Aorta (tissue), 5 donors: Measurements from ENCODE around the gene LILRA5. TPM values are rescaled to one million over a fixed set of nuclear protein-coding genes. Genes with fewer than 3 reads are reported as not detected.
"Not testable (repeated sequence)": the region's sequence is repeated elsewhere in the genome, so short reads cannot be mapped to it uniquely, and the experiment has no call there.

Source experiments
- ATAC-seq: fragments of 200-7000 bp; cut with Tn5 transposase; one replicate; pipeline ENCODE4 v1.9.1; 2022; ENCODE audit warnings: moderate library complexity; ENCODE audit not compliant: low FRiP score
- DNase-seq, 2 donors: peaks; one replicate each; pipeline ENCODE4 v3.0.0-alpha.2; 2020
- H3K27ac ChIP-seq, 2 donors: one replicate each; pipeline ENCODE4 v1.5.1; 2013; ENCODE audit warnings: low read length in 2 of 2, mild to moderate bottlenecking in 2 of 2, moderate library complexity in 2 of 2, control low read depth in 1 of 2, inconsistent platforms in 1 of 2, low read depth in 1 of 2
- H3K27me3 ChIP-seq, 2 donors: one replicate each; pipeline ENCODE4 v1.6.1; 2013; ENCODE audit warnings: control low read depth in 1 of 2, low read length in 1 of 2, mild to moderate bottlenecking in 1 of 2, moderate library complexity in 1 of 2; ENCODE audit not compliant: insufficient read depth in 2 of 2, control insufficient read depth in 1 of 2
- H3K36me3 ChIP-seq, 2 donors: one replicate each; pipeline ENCODE4 v1.6.1; 2013; ENCODE audit warnings: control low read depth in 1 of 2, low read length in 1 of 2, mild to moderate bottlenecking in 1 of 2; ENCODE audit not compliant: insufficient read depth in 2 of 2, control insufficient read depth in 1 of 2
- H3K4me1 ChIP-seq, 2 donors: one replicate each; pipeline ENCODE4 v1.6.1; 2013; ENCODE audit warnings: low read length in 2 of 2, control low read depth in 1 of 2, mild to moderate bottlenecking in 1 of 2, moderate library complexity in 1 of 2; ENCODE audit not compliant: insufficient read depth in 2 of 2, control insufficient read depth in 1 of 2
- H3K4me3 ChIP-seq, 2 donors: one replicate each; pipeline ENCODE4 v1.5.1; 2013; ENCODE audit warnings: low read length in 2 of 2, control low read depth in 1 of 2, mild to moderate bottlenecking in 1 of 2
- H3K9me3 ChIP-seq: one replicate; pipeline ENCODE4 v1.6.1; 2013; ENCODE audit warnings: mild to moderate bottlenecking, low read length; ENCODE audit not compliant: control insufficient read depth
- WGBS, 2 donors: extraction: QIAGEN DNeasy Blood & Tissue Kit; methylation state at CpG; one replicate each; pipeline ENCODE4 v1.1.7; 2013; 5-methylcytosine and 5-hydroxymethylcytosine counted together
- intact Hi-C, 2 donors: fragments of 100-400 bp; cut with DNase I; formaldehyde crosslinking; loops; one replicate each; pipeline versions ENCODE4 v1.14.2 to v1.15.0; 2022
- long read RNA-seq, 2 donors: library from polyadenylated mRNA; unstranded; transcript quantifications; one replicate each; pipeline ENCODE4 v2.0.0, GENCODE V29; 2020 to 2021
- polyA plus RNA-seq, 2 donors: library from polyadenylated mRNA; stranded (reverse); fragments of 200-250 nt; gene quantifications; one replicate each; pipeline ENCODE4 v1.2.3, GENCODE V29; 2013
- total RNA-seq, 2 donors: library from RNA; stranded (reverse); fragmentation: NEBNext Ultra II Directional; extraction: Animal tissue kit (Norgen Biotek cat#: 25700); gene quantifications; one replicate each; pipeline ENCODE4 v1.2.1, GENCODE V29; 2021
- donor health status: healthy with polysubstance abuse.
- donor health status: Bipolar disorder and iron deficiency.
- donor health status: DM: no; HTN: no; CAD: no.
- donor health status: DM: no; HTN: no; CAD: no.
- donor health status: DM: yes; HTN: yes; CAD: no.

The LILRA5 gene
- total RNA-seq (10 to 100 TPM in 1 of 2 donors, 1 to 10 TPM in 1; 5.5 to 10.8 TPM), polyA plus RNA-seq (1 to 10 TPM; 1.7 to 3.5 TPM)
- long read RNA-seq, donor 1, transcript LILRA5-201 (7 exons, 1,363 nt) = major isoform, 23 of 24 reads
- long read RNA-seq, donor 1, partial matches to known transcripts = 1 of 24 reads
- long read RNA-seq, donor 1, other reads (novel, unspliced or antisense) = 0 of 24 reads
- long read RNA-seq, donor 2, partial matches to known transcripts = 1 of 3 reads
- long read RNA-seq, donor 2, other reads (novel, unspliced or antisense) = 1 of 3 reads

GRCh38 chr19:54312436-54313377, at the start of gene LILRA5:
LILRA5 (minus strand) TSS chr19:54313166; CDS start chr19:54313019, 147 bp downstream.
- H3K9me3 ChIP-seq = no peaks in the 10 kb centered on the region
- intact Hi-C loops = no loop called here
- H3K27ac ChIP-seq = no peak within 1 kb of the TSS
- no peak within 1 kb of the TSS for H3K4me3 ChIP-seq
- no peaks in the 10 kb centered on the region for H3K4me1 ChIP-seq
- ATAC-seq (peak; percentile 46), DNase-seq (peak in 1 of 2 donors; percentile 70)
- H3K27me3 ChIP-seq = no peaks in the 10 kb centered on the region
- H3K36me3 ChIP-seq = no peaks in the 10 kb centered on the region
- WGBS, 2 donors = 54 to 60% methylated on average over 13 of the region's 13 CpGs

DNA sequence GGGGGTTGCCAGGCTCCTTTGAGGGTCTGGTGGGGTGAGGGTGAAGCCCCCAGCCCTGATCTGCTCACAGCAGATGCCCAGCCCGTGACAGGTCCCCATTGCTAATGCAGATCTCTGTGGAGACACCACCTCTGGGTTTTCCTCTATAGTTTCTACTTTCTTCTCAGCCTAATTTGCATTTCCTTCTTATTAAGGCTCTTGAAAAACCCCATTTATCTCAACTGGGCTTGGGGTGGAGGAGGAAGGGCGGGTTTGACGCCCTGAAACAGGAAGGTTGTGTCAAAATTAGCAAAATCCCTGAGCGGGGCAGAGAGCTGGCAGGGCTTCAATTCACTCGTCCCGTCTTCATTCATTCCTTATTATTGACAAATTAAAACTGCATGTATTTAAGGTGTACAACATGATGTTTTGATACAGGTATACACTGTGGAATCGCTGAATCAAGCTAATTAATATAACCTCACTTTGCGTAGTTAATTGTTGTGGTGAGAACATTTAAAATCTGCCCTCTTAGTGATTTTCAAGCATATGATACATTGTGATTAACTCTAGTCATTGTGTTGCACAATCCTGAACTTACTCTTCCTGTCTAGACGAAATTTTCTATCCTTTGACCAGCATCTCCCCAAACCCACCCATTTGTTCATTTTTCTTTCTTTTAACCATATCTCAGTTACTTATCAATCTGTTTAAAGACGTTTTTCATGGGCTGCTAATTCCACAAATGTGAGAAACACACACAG, 48.9 kb upstream of the LILRA5 start:
- H3K27me3 ChIP-seq, H3K36me3 ChIP-seq, H3K4me1 ChIP-seq, intact Hi-C loops, H3K9me3 ChIP-seq, H3K4me3 ChIP-seq, ATAC-seq, H3K27ac ChIP-seq, DNase-seq: not testable (repeated sequence)
- WGBS, 2 donors = 54 to 63% methylated on average over 5 to 7 of the region's 10 CpGs

- H3K27me3 ChIP-seq, H3K4me1 ChIP-seq, DNase-seq, H3K27ac ChIP-seq, H3K9me3 ChIP-seq, H3K4me3 ChIP-seq, H3K36me3 ChIP-seq, intact Hi-C loops: not testable (repeated sequence)
- ATAC-seq = peak; percentile 59
- 18 to 29% methylated on average over 13 to 16 of the region's 21 CpGs for WGBS, 2 donors
These were observed 46.3 kb upstream of the LILRA5 start for GRCh38 chr19:54359149-54359820.

GRCh38 chr19:54357381-54357780, 44.4 kb upstream of the LILRA5 start:
- intact Hi-C loops = no loop called here
- DNase-seq (no peak), ATAC-seq (no peak)
- Histone ChIP-seq H3K36me3 (no peaks in the 10 kb centered on the region), H3K9me3 (no peaks in the 10 kb centered on the region), H3K4me3 (no peak overlapping the region), H3K27me3 (no peaks in the 10 kb centered on the region), H3K4me1 (no peaks in the 10 kb centered on the region), H3K27ac (no peak overlapping the region)
- 80 to 85% methylated on average over 16 of the region's 16 CpGs for WGBS, 2 donors

GRCh38 chr19:54356444-54357056, 43.6 kb upstream of the LILRA5 start:
- 69 to 70% methylated on average over 12 of the region's 12 CpGs for WGBS, 2 donors
- DNase-seq (no peak), ATAC-seq (no peak)
- Histone ChIP-seq H3K4me1 (no peaks in the 10 kb centered on the region), H3K36me3 (no peaks in the 10 kb centered on the region), H3K9me3 (no peaks in the 10 kb centered on the region), H3K27me3 (no peaks in the 10 kb centered on the region), H3K4me3 (no peak overlapping the region), H3K27ac (no peak overlapping the region)
- intact Hi-C loops = no loop called here

GRCh38 chr19:54355675-54356074, 42.7 kb upstream of the LILRA5 start:
- no peak overlapping the region for H3K4me3 ChIP-seq
- H3K27me3 ChIP-seq = no peaks in the 10 kb centered on the region
- WGBS, 2 donors = 76 to 79% methylated on average over 14 of the region's 14 CpGs
- intact Hi-C loops = no loop called here
- H3K27ac ChIP-seq = no peak overlapping the region
- H3K36me3 ChIP-seq = no peaks in the 10 kb centered on the region
- DNase-seq = no peak
- no peak for ATAC-seq
- H3K4me1 ChIP-seq = no peaks in the 10 kb centered on the region
- H3K9me3 ChIP-seq = no peaks in the 10 kb centered on the region

GRCh38 chr19:54354761-54355160, 41.8 kb upstream of the LILRA5 start:
- ATAC-seq = no peak

DNA sequence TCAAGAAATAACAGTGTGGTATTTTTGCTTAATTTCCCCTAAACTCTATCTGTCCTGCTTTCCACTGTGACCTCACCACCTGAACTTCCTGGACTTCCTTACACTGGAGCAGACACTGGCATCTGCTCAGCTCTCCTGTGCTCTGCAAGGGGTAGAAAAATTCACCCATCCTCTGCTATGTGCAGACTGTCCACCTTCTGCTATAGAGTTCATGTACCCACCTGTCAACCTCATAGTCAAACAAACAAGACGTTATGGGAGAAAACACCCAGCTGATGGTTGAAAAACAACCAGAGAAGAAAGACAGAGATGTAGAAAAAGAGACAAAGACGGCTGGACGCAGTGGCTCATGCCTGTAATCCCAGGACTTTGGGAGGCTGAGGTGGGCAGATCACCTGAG, 39.6 kb upstream of the LILRA5 start:
- no peak for ATAC-seq
- DNase-seq = no peak
- Histone ChIP-seq H3K4me1 (no peaks in the 10 kb centered on the region), H3K27me3 (no peaks in the 10 kb centered on the region), H3K27ac (no peak overlapping the region), H3K4me3 (no peak overlapping the region), H3K9me3 (no peaks in the 10 kb centered on the region), H3K36me3 (no peaks in the 10 kb centered on the region)
- WGBS, 2 donors = 58 to 70% methylated on average over 3 of the region's 3 CpGs
- intact Hi-C loops = no loop called here

More at GRCh38 chr19:54354761-54355160, 41.8 kb upstream of the LILRA5 start:
- Histone ChIP-seq H3K27me3 (no peaks in the 10 kb centered on the region), H3K4me1 (no peaks in the 10 kb centered on the region), H3K4me3 (no peak overlapping the region), H3K27ac (no peak overlapping the region), H3K36me3 (no peaks in the 10 kb centered on the region), H3K9me3 (no peaks in the 10 kb centered on the region)
- 63 to 64% methylated on average over 3 of the region's 3 CpGs for WGBS, 2 donors
- intact Hi-C loops = no loop called here
- no peak for DNase-seq
